HG03342 (cell line): ENCODE results near the gene SULF2.
"Not testable (repeated sequence)": the region's sequence is repeated elsewhere in the genome, so short reads cannot be mapped to it uniquely, and the experiment has no call there.

Experiments
- ATAC-seq: cut with Tn5 transposase; IDR thresholded peaks from one replicate; pipeline ENCODE4 v1.9.1; 2021; ENCODE audit warnings: mild to moderate bottlenecking, moderate library complexity; ENCODE audit not compliant: unreplicated experiment

The SULF2 gene

GRCh38 chr20:47805951-47806350 is 20.7 kb upstream of the SULF2 start:
- no peak for ATAC-seq

GRCh38 chr20:47804972-47805371 is 19.7 kb upstream of the SULF2 start:
- not testable (repeated sequence) for ATAC-seq

GRCh38 chr20:47804224-47804825 is 19.0 kb upstream of the SULF2 start:
- ATAC-seq = not testable (repeated sequence)

GRCh38 chr20:47802975-47803374 is 17.7 kb upstream of the SULF2 start:
- ATAC-seq = no peak

- no peak for ATAC-seq
Observed at GRCh38 chr20:47802226-47802920, 17.1 kb upstream of the SULF2 start.

- no peak for ATAC-seq
Observed at GRCh38 chr20:47801759-47802158, 16.5 kb upstream of the SULF2 start.

- no peak for ATAC-seq
Observed at GRCh38 chr20:47801079-47801478, 15.8 kb upstream of the SULF2 start.

GRCh38 chr20:47800623-47801022 is 15.3 kb upstream of the SULF2 start:
- ATAC-seq = no peak

GRCh38 chr20:47799116-47799715 is 13.9 kb upstream of the SULF2 start:
- no peak for ATAC-seq

GRCh38 chr20:47796971-47797370 is 11.7 kb upstream of the SULF2 start:
- ATAC-seq = no peak

GRCh38 chr20:47795214-47795907 is 10.1 kb upstream of the SULF2 start:
- no peak for ATAC-seq

GRCh38 chr20:47794264-47794663 is 9.0 kb upstream of the SULF2 start:
- ATAC-seq = not testable (repeated sequence)

GRCh38 chr20:47792021-47792618 is 6.8 kb upstream of the SULF2 start:
- ATAC-seq = no peak

- no peak for ATAC-seq
Observed at GRCh38 chr20:47791084-47791599, 5.9 kb upstream of the SULF2 start.

GRCh38 chr20:47790580-47790965 is 5.3 kb upstream of the SULF2 start:
- no peak for ATAC-seq

- no peak for ATAC-seq
Observed at GRCh38 chr20:47789764-47790579, 4.7 kb upstream of the SULF2 start.

GRCh38 chr20:47789081-47789763 is 3.9 kb upstream of the SULF2 start:
- no peak for ATAC-seq

GRCh38 chr20:47788741-47789080 is 3.4 kb upstream of the SULF2 start:
- ATAC-seq = no peak

- no peak for ATAC-seq
Observed at GRCh38 chr20:47786765-47787107, 1.5 kb upstream of the SULF2 start.
